ENCODE data around the gene B4GALNT2.

- no peak for TF ChIP-seq GATA3 (IDR thresholded peaks at IDR 0.05; ENCODE audit: low read depth, low read length)
- no peak for TF ChIP-seq GATA2 (IDR thresholded peaks at IDR 0.05; ENCODE audit: low read depth, low read length)
These were observed 87.4 kb downstream of the B4GALNT2 start for GRCh38 chr17:49219987-49220386.
